HG03280 (cell line): ENCODE measurements around the gene IKZF4.

Experiments
- ATAC-seq: cut with Tn5 transposase; IDR thresholded peaks from one replicate; pipeline ENCODE4 v1.9.1; 2021; ENCODE audit warnings: mild to moderate bottlenecking, moderate library complexity; ENCODE audit not compliant: unreplicated experiment

The IKZF4 gene

GRCh38 chr12:56081393-56082347, 60.8 kb downstream of the IKZF4 start:
- ATAC-seq = no peak

DNA sequence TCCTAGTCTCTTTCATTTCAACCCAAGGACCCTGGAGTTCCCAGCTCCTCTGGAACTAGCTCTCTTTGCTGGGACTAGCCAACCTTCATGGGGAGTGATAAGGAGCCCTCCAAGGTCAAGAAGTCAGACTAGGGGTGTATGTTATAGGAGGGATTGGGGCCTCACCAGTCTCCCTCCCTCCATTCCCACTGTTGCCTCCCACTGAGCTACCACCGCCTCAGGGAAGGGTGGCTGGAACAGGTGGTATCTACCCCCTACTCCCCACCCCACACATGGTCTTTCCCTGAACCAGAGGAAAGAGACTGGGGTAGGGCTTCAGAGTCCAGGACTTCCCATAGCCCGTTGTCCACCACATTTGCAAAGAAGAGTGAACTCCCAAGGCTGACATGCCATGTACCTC, 61.5 kb downstream of the IKZF4 start:
- no peak for ATAC-seq

GRCh38 chr12:56082967-56083366, 62.1 kb downstream of the IKZF4 start:
- no peak for ATAC-seq

GRCh38 chr12:56084958-56085543, 64.2 kb downstream of the IKZF4 start:
- no peak for ATAC-seq

DNA sequence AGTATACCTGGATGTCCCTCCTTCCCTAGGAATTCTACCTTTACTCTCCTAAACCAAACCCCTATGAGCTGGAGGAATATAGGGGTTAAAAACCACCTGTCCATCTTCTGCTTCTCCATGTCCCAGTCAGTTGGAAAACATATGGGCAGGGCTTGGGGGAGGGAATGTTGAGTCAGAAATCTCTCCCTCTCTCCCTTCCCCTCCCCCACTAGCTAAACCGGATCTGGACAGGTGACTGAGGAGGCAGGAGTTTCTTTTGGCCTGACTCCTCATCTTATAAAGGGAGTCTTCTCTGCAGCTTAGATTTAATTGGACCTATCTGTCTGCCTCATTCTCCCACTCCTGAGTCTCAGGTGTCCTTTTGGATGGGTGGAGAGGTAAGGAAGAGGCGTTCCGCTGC, 65.3 kb downstream of the IKZF4 start:
- ATAC-seq = no peak

- no peak for ATAC-seq
Measured at GRCh38 chr12:56086608-56087007, 65.8 kb downstream of the IKZF4 start.

DNA sequence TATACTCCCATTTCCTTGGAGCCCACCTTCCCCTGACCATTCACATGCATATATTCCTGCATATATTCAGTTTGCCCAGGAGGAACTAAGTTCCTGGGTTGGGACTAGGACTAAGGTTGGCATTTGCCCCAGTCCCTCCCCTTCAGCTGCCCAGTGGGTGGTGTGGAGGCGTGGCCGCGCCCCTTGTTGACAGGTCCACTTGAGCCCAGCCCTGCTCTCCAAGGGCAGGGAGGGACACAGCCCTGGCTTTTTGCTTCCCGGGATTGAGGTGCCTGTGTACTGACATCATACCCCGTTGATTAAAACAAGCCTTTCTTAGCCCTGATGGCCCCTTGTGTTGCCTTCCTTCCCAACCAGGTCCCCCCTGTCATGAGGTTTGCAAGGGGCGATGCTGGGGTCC, 66.4 kb downstream of the IKZF4 start:
- no peak for ATAC-seq
